Rectal smooth muscle tissue (tissue), 1 donor: ENCODE results near the gene ANKRD24.

Source experiments
- H3K27ac ChIP-seq: one replicate; pipeline ENCODE4 v1.7.0; 2013; ENCODE audit warnings: low read depth, low read length, inconsistent platforms
- H3K27me3 ChIP-seq: one replicate; pipeline ENCODE4 v1.7.0; 2013; ENCODE audit warnings: low read length; ENCODE audit not compliant: control insufficient read depth, insufficient read depth
- H3K36me3 ChIP-seq: one replicate; pipeline ENCODE4 v1.7.0; 2013; ENCODE audit warnings: low read length; ENCODE audit not compliant: control insufficient read depth, insufficient read depth
- H3K4me1 ChIP-seq: one replicate; pipeline ENCODE4 v1.7.0; 2013; ENCODE audit warnings: low read length; ENCODE audit not compliant: control insufficient read depth, insufficient read depth
- H3K4me3 ChIP-seq: one replicate; pipeline ENCODE4 v1.7.0; 2013; ENCODE audit warnings: low read length
- H3K9ac ChIP-seq: one replicate; pipeline ENCODE4 v1.7.0; 2013; ENCODE audit warnings: low read length

Gene ANKRD24

DNA sequence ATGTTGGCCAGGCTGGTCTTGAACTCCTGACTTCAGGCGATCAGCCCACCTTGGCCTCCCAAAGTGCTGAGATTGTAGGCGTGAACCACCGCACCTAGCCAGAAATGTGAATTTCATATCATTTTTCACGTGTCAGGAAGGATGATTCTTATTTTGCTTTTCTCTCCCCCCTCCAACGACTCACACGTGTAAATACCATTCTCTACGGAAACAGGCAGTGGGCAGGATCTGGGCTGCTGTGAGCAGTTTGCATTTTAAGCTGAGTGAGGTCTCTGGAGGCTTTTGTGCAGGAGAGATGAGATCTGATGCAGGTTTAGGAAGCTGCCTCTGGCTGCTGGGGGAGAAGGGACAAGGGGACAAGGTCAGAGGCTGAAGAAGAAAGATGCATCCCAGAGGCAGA, 11.9 kb downstream of the ANKRD24 start:
- no peaks in the 10 kb centered on the region for H3K36me3 ChIP-seq
- no peaks in the 10 kb centered on the region for H3K4me1 ChIP-seq
- peaks cover 27% of the 10 kb centered on the region for H3K27me3 ChIP-seq
- H3K27ac ChIP-seq, result no peak overlapping the region
- no peak overlapping the region for H3K9ac ChIP-seq
- no peak overlapping the region for H3K4me3 ChIP-seq

DNA sequence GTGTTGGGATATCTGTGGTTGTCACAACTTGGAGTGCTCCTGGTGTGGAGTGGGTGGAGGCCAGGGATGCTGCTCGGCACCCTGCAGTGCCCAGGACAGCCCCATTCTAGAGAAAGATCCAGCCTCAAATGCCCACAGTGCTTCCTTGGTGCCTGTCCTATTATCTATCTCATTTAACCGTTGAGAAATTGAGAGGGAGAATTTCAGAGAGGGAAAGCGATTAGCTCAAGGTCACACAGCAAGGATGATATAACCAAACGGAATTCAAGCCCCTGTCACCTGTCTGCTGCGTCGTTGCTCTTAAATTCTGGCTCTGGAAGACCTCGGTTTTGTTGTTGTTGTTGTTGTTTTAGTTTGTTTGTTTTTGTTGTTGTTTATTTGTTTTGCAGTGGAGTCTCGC, 13.5 kb downstream of the ANKRD24 start:
- Histone ChIP-seq H3K4me1 (no peaks in the 10 kb centered on the region), H3K4me3 (no peak overlapping the region), H3K27me3 (peaks cover 27% of the 10 kb centered on the region), H3K27ac (no peak overlapping the region), H3K36me3 (no peaks in the 10 kb centered on the region), H3K9ac (no peak overlapping the region)

DNA sequence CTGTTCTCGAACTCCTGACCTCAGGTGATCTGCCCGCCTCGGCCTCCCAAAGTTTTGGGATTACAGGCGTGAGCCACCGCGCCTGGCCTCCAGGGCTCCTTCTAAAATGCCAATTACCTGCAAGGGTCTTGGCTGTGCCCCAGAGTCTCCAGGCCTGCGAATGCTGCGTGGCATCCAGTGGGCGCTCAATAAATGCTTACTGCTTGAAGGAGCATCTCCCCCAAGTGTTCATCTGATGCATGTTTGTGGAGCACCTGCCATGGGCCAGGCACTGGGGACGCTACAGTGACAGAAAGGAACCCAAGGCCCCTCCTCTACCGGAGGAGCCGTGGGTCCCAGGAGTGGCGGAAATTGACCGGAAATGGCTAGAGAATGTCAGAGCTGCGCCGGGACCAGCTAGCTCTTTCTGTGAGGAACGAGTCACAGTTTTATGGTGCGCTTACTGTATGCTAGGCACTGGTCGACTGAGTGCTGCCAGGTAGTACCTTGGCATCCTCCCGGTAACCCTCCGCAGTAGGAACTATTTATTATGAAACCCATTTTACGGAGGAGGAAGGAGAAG, 14.2 kb downstream of the ANKRD24 start:
- H3K4me1 ChIP-seq, result no peaks in the 10 kb centered on the region
- H3K9ac ChIP-seq, result no peak overlapping the region
- no peaks in the 10 kb centered on the region for H3K36me3 ChIP-seq
- H3K27me3 ChIP-seq, result peaks cover 27% of the 10 kb centered on the region
- no peak overlapping the region for H3K4me3 ChIP-seq
- H3K27ac ChIP-seq, result no peak overlapping the region

DNA sequence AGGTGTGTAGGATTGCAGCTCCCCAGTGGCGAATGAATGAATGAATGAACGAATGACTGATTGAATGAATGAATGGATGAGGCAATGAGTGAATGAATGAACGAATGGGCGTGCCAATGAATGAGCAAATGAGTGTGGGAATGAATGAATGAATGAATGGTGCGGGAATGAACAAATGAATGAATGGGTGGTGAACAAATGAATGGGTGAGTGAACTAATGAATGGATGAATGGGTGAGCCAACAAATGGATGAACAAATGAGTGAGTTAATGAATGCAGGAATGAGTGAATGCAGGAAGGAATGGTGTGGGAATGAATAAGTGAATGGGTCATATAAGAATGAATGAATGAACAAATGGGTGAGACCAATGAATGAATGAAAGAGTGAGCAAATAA, 14.7 kb downstream of the ANKRD24 start:
- no peak overlapping the region for H3K4me3 ChIP-seq
- H3K9ac ChIP-seq, result no peak overlapping the region
- H3K27me3 ChIP-seq, result peaks cover 27% of the 10 kb centered on the region
- no peak overlapping the region for H3K27ac ChIP-seq
- no peaks in the 10 kb centered on the region for H3K4me1 ChIP-seq
- H3K36me3 ChIP-seq, result no peaks in the 10 kb centered on the region

DNA sequence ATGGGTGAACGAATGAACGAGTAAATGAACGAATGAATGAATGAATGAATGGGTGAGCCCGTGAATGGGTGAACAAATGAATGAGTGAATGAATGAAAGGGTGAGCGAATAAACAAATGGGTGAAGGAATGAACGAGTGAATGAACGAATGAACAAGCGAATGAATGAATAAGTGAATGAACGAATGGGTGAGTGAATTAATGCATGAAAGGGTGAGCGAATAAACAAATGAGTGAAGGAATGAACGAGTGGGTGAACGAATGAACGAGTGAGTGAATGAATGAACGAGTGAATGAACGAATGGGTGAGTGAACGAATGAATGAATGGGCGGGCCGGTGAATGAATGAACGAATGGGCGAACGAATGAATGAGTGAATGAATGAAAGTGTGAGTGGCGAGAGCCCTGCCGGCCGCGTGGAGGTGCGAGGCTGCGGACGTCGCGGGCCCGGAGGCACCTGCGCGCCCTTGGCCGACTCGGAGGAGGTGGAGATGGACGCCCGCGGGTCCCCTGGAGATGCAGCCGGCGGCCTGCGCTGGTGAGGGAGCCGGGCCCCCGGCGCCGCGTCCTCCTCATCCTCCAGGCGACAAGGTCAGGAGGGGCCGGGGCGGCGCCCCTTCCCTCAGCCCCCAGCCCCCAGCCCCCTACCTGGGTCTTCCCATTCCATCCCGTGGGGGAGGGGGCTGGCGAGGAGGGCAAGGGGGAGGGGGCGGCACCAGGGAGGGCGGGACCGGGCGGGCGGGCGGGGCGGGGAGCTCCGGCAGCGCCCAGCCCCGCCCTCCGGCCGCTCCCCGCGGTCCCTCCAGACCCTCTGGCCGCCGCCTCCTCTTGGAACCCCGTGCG, 15.4 kb downstream of the ANKRD24 start:
- Histone ChIP-seq H3K27ac (no peak overlapping the region), H3K27me3 (peaks cover 27% of the 10 kb centered on the region), H3K9ac (no peak overlapping the region), H3K4me1 (no peaks in the 10 kb centered on the region), H3K36me3 (no peaks in the 10 kb centered on the region), H3K4me3 (no peak overlapping the region)

DNA sequence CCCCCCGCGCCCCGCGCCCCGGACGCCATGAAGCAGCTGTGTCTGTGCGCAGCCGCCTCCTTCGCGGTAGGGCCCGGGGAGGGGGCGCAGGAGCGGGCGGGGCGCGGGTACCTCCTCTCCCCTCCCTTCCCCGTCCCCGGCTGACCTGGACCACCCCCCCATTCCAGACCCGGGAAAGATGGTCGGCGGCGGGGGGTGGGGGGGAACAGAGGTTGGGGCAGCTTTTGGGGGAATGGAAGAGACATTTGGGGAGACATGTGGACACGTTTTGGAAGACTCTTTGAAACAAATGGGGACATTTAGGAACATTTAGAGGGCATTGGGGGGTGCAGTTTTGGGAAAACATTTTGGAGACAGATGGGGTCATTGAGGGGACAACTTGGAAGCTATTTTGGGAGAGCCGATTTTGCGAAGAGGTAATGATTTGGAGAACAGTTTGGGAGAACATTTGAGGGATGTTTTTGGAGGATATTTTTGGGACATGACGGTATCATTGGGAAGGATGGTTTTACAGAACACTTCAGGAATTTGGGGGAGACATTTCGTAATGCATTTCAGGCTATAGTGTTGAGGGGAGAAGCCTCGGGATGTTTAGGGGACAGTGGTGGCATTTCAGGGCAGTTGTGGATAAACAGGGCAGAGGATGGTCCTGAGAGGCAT, 16.1 kb downstream of the ANKRD24 start:
- Histone ChIP-seq H3K27ac (no peak overlapping the region), H3K27me3 (peaks cover 27% of the 10 kb centered on the region)

DNA sequence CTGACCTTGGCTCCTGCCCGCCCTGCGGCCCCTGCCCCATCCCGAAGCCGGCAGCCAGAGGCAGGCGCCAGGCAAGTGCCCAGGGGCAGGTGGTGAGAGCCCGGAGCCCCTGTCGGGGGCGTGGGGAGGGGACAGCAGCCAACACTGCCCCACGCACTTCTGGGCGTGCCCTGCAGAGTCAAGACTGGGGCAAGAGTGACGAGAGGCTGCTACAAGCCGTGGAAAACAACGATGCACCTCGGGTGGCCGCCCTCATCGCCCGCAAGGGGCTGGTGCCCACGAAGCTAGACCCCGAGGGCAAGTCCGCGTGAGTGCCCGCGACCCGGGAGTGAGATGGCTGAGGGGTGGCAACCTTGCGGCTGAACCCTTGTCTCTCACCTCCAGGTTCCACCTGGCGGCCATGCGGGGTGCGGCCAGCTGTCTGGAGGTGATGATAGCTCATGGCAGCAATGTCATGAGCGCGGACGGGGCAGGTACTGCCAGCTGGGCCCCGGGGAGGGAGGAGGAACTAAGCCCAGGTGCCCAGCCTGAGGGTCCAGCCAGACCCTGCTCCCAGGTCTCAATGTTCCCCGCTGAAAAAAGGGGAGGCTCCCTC, 17.3 kb downstream of the ANKRD24 start:
- no peak overlapping the region for H3K9ac ChIP-seq
- no peaks in the 10 kb centered on the region for H3K4me1 ChIP-seq
- H3K4me3 ChIP-seq, result no peak overlapping the region
- no peak overlapping the region for H3K27ac ChIP-seq
- peaks cover 22% of the 10 kb centered on the region for H3K27me3 ChIP-seq
- H3K36me3 ChIP-seq, result no peaks in the 10 kb centered on the region

More for the DNA sequence above, 16.1 kb downstream of the ANKRD24 start:
- Histone ChIP-seq H3K4me3 (no peak overlapping the region), H3K4me1 (no peaks in the 10 kb centered on the region), H3K9ac (no peak overlapping the region), H3K36me3 (no peaks in the 10 kb centered on the region)

DNA sequence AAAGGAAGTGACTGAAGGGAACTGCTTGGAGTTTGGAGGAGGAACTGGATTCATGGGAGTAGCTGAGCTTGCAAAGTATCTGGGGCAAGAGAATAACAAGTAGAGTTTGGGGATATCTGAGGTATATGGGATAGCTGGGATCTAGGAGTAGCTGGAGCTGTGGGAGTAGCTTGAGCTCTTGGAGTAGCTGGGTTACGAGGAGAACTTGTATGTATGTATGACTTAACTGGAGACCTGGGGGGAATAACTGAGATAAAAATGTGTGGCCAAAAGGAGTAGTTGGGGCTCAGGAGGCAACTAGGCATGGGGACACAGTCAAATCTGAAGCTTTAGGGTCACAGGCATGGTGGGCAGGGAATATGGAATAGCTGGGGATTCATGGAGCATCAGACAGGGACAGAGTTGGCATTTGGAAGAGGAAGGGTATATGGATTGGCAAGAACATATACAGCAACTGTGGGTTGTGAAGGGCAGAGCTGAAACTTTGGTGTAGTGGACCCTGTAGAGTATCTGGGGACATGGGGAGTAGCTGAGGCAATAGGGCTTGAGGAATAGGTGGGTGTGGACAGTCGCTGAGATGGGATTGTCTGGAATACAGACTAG, 18.6 kb downstream of the ANKRD24 start:
- no peaks in the 10 kb centered on the region for H3K36me3 ChIP-seq
- H3K4me3 ChIP-seq, result no peak overlapping the region
- peaks cover 13% of the 10 kb centered on the region for H3K27me3 ChIP-seq

DNA sequence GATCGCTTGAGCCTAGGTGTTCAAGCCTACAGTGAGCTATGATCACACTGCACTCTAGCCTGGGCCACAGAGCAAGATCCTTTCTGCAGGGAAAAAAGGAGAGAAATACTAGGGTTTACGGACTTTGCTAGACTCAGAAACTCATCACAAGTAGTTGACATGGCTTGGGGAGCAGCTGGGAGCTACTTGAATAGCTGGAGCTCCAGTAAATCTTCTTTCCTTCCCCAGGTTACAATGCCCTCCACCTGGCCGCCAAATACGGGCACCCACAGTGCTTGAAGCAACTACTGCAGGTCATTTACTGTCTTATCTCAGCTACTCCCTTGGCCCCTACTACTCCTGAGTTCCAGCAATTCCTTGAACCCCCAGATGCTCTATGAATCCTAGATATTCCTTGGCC, 19.3 kb downstream of the ANKRD24 start:
- Histone ChIP-seq H3K4me3 (no peak overlapping the region), H3K27me3 (peaks cover 10% of the 10 kb centered on the region), H3K27ac (no peak overlapping the region), H3K4me1 (no peaks in the 10 kb centered on the region), H3K9ac (no peak overlapping the region), H3K36me3 (no peaks in the 10 kb centered on the region)

More for the DNA sequence above, 18.6 kb downstream of the ANKRD24 start:
- Histone ChIP-seq H3K4me1 (no peaks in the 10 kb centered on the region), H3K27ac (no peak overlapping the region), H3K9ac (no peak overlapping the region)

DNA sequence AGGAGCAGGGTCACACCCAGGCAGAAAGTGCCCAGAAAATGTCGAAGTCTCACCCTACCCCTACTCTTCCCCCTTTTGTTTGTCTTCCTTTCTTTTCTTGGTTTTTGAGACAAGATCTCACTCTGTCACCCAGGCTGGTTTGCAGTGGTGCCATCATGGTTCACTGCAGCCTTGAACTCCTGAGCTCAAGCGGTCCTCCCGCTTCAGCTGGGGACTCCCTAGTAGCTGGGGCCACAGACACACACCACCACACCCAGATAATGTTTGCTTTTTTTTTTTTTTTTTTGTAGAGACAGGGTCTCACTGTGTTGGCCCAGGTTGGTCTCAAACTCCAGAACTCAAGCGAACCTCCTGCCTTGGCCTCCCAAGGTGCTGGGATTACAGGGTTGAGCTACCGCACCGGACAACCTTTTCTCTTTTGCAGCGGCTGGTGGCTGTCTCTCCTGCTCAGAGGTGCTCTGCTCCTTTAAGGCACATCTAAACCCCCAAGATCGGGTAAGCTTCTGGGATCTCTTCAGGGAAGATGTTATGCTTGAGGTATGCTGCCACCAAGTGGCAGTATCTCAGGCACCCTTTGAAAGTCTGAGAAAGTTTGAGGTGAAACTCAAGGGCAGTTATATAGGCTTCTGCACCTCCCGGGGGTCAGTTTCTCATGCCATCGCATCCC, 24.5 kb downstream of the ANKRD24 start:
- Histone ChIP-seq H3K27me3 (peaks cover 5% of the 10 kb centered on the region), H3K9ac (no peak overlapping the region), H3K27ac (no peak overlapping the region), H3K4me1 (no peaks in the 10 kb centered on the region), H3K4me3 (no peak overlapping the region), H3K36me3 (no peaks in the 10 kb centered on the region)

DNA sequence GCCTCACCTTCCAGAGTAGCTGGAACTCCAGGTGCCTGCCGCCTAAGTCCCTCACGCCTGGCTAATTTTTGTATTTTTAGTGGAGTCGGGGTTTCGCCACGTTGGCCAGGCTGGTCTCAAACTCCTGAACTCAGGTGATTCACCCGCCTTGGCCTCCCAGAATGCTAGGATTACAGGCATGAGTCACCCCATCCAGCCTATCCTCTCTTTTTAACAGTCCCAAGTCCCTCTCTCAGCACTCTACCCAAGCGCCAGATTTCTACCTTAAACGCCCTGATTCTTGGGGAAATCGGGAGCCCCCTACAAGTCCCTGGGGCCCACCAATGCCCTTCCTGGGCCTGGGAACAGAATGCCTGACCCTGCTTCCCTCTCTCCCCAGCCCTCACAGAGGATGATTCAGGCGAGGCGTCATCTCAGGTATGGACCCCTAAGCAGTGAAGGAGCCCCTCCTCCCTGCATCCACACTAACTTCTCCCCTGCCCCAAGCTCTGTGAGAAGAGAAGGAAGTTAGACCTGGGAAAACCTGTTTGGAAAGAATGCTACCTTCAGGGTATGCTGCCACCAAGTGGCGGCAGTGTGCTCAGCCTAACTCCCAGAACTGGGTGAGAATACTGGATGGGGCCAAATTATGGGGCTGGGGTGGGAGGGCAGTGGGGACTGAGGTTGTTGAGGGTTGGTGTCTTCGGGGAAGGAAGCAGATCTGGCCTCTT, 26.1 kb downstream of the ANKRD24 start:
- Histone ChIP-seq H3K27ac (no peak overlapping the region), H3K9ac (no peak overlapping the region), H3K36me3 (no peaks in the 10 kb centered on the region), H3K27me3 (peaks cover 5% of the 10 kb centered on the region), H3K4me3 (no peak overlapping the region), H3K4me1 (no peaks in the 10 kb centered on the region)
